Transverse colon (tissue), 4 donors: ENCODE results near the gene GRIP1. TPM values are rescaled to one million over a fixed set of nuclear protein-coding genes. Genes with fewer than 3 reads are reported as not detected.

Source experiments
- DNase-seq: peaks from one replicate; pipeline ENCODE4 v3.0.0-alpha.2; 2019
- H3K27ac ChIP-seq, 4 donors: fragments of 200-600 bp; sonication (generic); 2 replicates each; pipeline ENCODE4 v1.5.1; 2016 to 2018; ENCODE audit warnings: inconsistent platforms in 4 of 4
- H3K27me3 ChIP-seq: fragments of 200-600 bp; sonication (generic); 2 replicates; pipeline ENCODE4 v1.5.1; 2017; ENCODE audit warnings: inconsistent platforms
- H3K36me3 ChIP-seq, 4 donors: fragments of 200-600 bp; sonication (generic); 2 replicates each; pipeline ENCODE4 v1.5.1; 2017 to 2019; ENCODE audit warnings: inconsistent platforms in 4 of 4
- H3K4me1 ChIP-seq, 4 donors: fragments of 200-600 bp; sonication (generic); 2 replicates each; pipeline ENCODE4 v1.5.1; 2017 to 2020; ENCODE audit warnings: inconsistent platforms in 4 of 4
- H3K4me3 ChIP-seq, 4 donors: fragments of 200-600 bp; sonication (generic); 1 replicate in 1 of 4; 2 replicates in 3 of 4; pipeline versions ENCODE4 v1.5.1 to v1.6.1; 2017 to 2019; ENCODE audit warnings: inconsistent platforms in 4 of 4
- H3K9me3 ChIP-seq, 2 donors: fragments of 200-600 bp; sonication (generic); 2 replicates each; pipeline ENCODE4 v1.5.1; 2017 to 2019; ENCODE audit warnings: inconsistent platforms in 2 of 2
- CTCF ChIP-seq, 5 experiments: fragments of 200-600 bp in 3 of 5; fragments of 450-650 bp in 2 of 5; sonication (generic) in 3 of 5; IDR thresholded peaks; 1 replicate in 2 of 5; 2 replicates in 3 of 5; pipeline ENCODE4 v1.5.1; 2016 to 2017; ENCODE audit warnings: antibody characterized with exemption in 5 of 5, inconsistent platforms in 3 of 5, mild to moderate bottlenecking in 2 of 5, moderate library complexity in 1 of 5
- EP300 ChIP-seq: sonication (generic); formaldehyde crosslinking; IDR thresholded peaks from one replicate; pipeline ENCODE4 v1.6.1; 2017; ENCODE audit warnings: antibody characterized with exemption, low read depth
- POLR2A ChIP-seq: fragments of 450-650 bp; IDR thresholded peaks from one replicate; pipeline ENCODE4 v1.6.1; 2016; ENCODE audit warnings: antibody characterized with exemption, mild to moderate bottlenecking, moderate library complexity
- POLR2AphosphoS5 ChIP-seq, 3 donors: sonication (generic); formaldehyde crosslinking; IDR thresholded peaks; one replicate each; pipeline ENCODE4 v1.6.1; 2016; ENCODE audit warnings: antibody characterized with exemption in 3 of 3
- WGBS, 2 donors: methylation state at CpG; one replicate each; pipeline ENCODE4 v1.1.5; 2018; ENCODE audit warnings: low coverage in 1 of 2; 5-methylcytosine and 5-hydroxymethylcytosine counted together
- in situ Hi-C, 4 donors: fragments of 200-750 bp; cut with MboI; loops; one replicate each; pipeline versions ENCODE4 v1.15.0 to v1.15.1; 2017; ENCODE audit warnings: low sequenced_read_pairs in 3 of 4, low pct_ligation_motif_present in 1 of 4, low pct_unique_long_range_greater_than_20kb in 1 of 4
- intact Hi-C: fragments of 100-400 bp; cut with DNase I; formaldehyde crosslinking; loops from one replicate; pipeline ENCODE4 v1.15.1; 2023; ENCODE audit warnings: low total_unique reads
- total RNA-seq, 4 donors: library from RNA; depleted of rRNA; stranded (reverse); fragments of >200 nt; gene quantifications; one replicate each; pipeline ENCODE4 v1.1.0, GENCODE V29; 2016

Gene GRIP1
- total RNA-seq, 4 donors from 2014 or later, result 4.4 to 9.0 (median 8.2) TPM

GRCh38 chr12:66430106-66430505 lies 248.8 kb downstream of the GRIP1 start:
- no peak overlapping the region for H3K27ac ChIP-seq
- in situ Hi-C loops, result no loop called here
- DNase-seq, result no peak
- no peaks in the 10 kb centered on the region for H3K27me3 ChIP-seq
- no peak for TF ChIP-seq CTCF (IDR thresholded peaks at IDR 0.05)
- TF ChIP-seq EP300, result no peak
- no peak for TF ChIP-seq POLR2A
- no peak for TF ChIP-seq POLR2AphosphoS5 (IDR thresholded peaks at IDR 0.05)
- no peaks in the 10 kb centered on the region for H3K9me3 ChIP-seq
- H3K36me3 ChIP-seq, result no peaks in the 10 kb centered on the region
- H3K4me3 ChIP-seq, result no peak overlapping the region
- no peaks in the 10 kb centered on the region for H3K4me1 ChIP-seq
- intact Hi-C loops, result no loop called here
- WGBS, 2 donors, result 89 to 95% methylated on average over 4 of the region's 4 CpGs

GRCh38 chr12:66428870-66429269 lies 250.0 kb downstream of the GRIP1 start:
- no peaks in the 10 kb centered on the region for H3K27me3 ChIP-seq
- no peaks in the 10 kb centered on the region for H3K36me3 ChIP-seq
- H3K9me3 ChIP-seq, result no peaks in the 10 kb centered on the region
- TF ChIP-seq POLR2A, result no peak
- H3K4me3 ChIP-seq, result no peak overlapping the region
- in situ Hi-C loops, result no loop called here
- intact Hi-C loops, result no loop called here
- 77 to 79% methylated on average over 3 to 5 of the region's 5 CpGs for WGBS, 2 donors
- DNase-seq, result no peak
- H3K27ac ChIP-seq, result no peak overlapping the region
- H3K4me1 ChIP-seq, result no peaks in the 10 kb centered on the region

GRCh38 chr12:66428261-66428660 lies 250.6 kb downstream of the GRIP1 start:
- no peaks in the 10 kb centered on the region for H3K36me3 ChIP-seq

GRCh38 chr12:66426696-66427095 lies 252.2 kb downstream of the GRIP1 start:
- Histone ChIP-seq H3K27me3 (no peaks in the 10 kb centered on the region), H3K36me3 (no peaks in the 10 kb centered on the region), H3K27ac (no peak overlapping the region), H3K4me3 (no peak overlapping the region), H3K4me1 (no peaks in the 10 kb centered on the region), H3K9me3 (no peaks in the 10 kb centered on the region)
- intact Hi-C loops, result no loop called here
- 87 to 90% methylated on average over 2 of the region's 2 CpGs for WGBS, 2 donors
- in situ Hi-C loops, result no loop called here
- no peak for DNase-seq
- TF ChIP-seq CTCF (IDR thresholded peaks at IDR 0.05) (no peak), EP300 (no peak), POLR2AphosphoS5 (IDR thresholded peaks at IDR 0.05) (no peak), POLR2A (no peak)

More at GRCh38 chr12:66428261-66428660, 250.6 kb downstream of the GRIP1 start:
- no peaks in the 10 kb centered on the region for H3K9me3 ChIP-seq
- TF ChIP-seq POLR2AphosphoS5 (IDR thresholded peaks at IDR 0.05) (no peak), CTCF (IDR thresholded peaks at IDR 0.05) (no peak), POLR2A (no peak), EP300 (no peak)
- intact Hi-C loops (no loop called here), in situ Hi-C loops (no loop called here)
- no peak overlapping the region for H3K4me3 ChIP-seq
- H3K4me1 ChIP-seq, result no peaks in the 10 kb centered on the region
- H3K27ac ChIP-seq, result no peak overlapping the region
- no peaks in the 10 kb centered on the region for H3K27me3 ChIP-seq
- no peak for DNase-seq

- Histone ChIP-seq H3K27me3 (no peaks in the 10 kb centered on the region), H3K27ac (no peak overlapping the region), H3K36me3 (no peaks in the 10 kb centered on the region), H3K4me1 (no peaks in the 10 kb centered on the region), H3K9me3 (no peaks in the 10 kb centered on the region), H3K4me3 (no peak overlapping the region)
- WGBS, 2 donors, result 86 to 100% methylated on average over 2 of the region's 2 CpGs
- intact Hi-C loops, result no loop called here
- TF ChIP-seq CTCF (IDR thresholded peaks at IDR 0.05) (no peak), POLR2A (no peak), POLR2AphosphoS5 (IDR thresholded peaks at IDR 0.05) (no peak), EP300 (no peak)
- in situ Hi-C loops, result loop anchor here in 3 of 4 donors (25.0 kb wide), 3 partner anchors 89 to 311 kb away; partner anchors contain the start of gene LLPH (in 2 of the 3)
- no peak for DNase-seq
Measured at GRCh38 chr12:66423266-66423665, 255.6 kb downstream of the GRIP1 start.
